ENCODE measurements around the gene CCDC122.
"Not testable (repeated sequence)": the region's sequence is repeated elsewhere in the genome, so short reads cannot be mapped to it uniquely, and the experiment has no call there.

The CCDC122 gene

GRCh38 chr13:43876366-43876765 is 3.2 kb downstream of the CCDC122 start:
- no peak for DNase-seq

GRCh38 chr13:43874504-43875092 is 4.9 kb downstream of the CCDC122 start:
- DNase-seq, result no peak

- DNase-seq, result no peak
These were observed 7.4 kb downstream of the CCDC122 start for GRCh38 chr13:43872181-43872580.

- DNase-seq, result no peak
These were observed 13.6 kb downstream of the CCDC122 start for GRCh38 chr13:43865892-43866291.

- no peak for DNase-seq
These were observed 14.6 kb downstream of the CCDC122 start for GRCh38 chr13:43864921-43865320.

- no peak for DNase-seq
These were observed 17.7 kb downstream of the CCDC122 start for GRCh38 chr13:43861863-43862262.

GRCh38 chr13:43852923-43853404 is 26.6 kb downstream of the CCDC122 start:
- no peak for DNase-seq

- no peak for DNase-seq
These were observed 28.7 kb downstream of the CCDC122 start for GRCh38 chr13:43850873-43851272.

- DNase-seq, result no peak
These were observed 31.4 kb downstream of the CCDC122 start for GRCh38 chr13:43848001-43848649.

- DNase-seq, result no peak
These were observed 32.9 kb downstream of the CCDC122 start for GRCh38 chr13:43846496-43847158.

- DNase-seq, result no peak
These were observed 40.6 kb downstream of the CCDC122 start for GRCh38 chr13:43838909-43839308.

- DNase-seq, result no peak
These were observed 43.8 kb downstream of the CCDC122 start for GRCh38 chr13:43835701-43836100.

GRCh38 chr13:43831088-43831487 is 48.5 kb downstream of the CCDC122 start:
- no peak for DNase-seq

GRCh38 chr13:43830497-43830881 is 49.1 kb downstream of the CCDC122 start:
- no peak for DNase-seq

- not testable (repeated sequence) for DNase-seq
These were observed 54.9 kb downstream of the CCDC122 start for GRCh38 chr13:43824656-43825055.

- DNase-seq, result no peak
These were observed 56.6 kb downstream of the CCDC122 start for GRCh38 chr13:43822969-43823368.

GRCh38 chr13:43816401-43816889 is 63.1 kb downstream of the CCDC122 start:
- DNase-seq, result no peak

GRCh38 chr13:43815204-43815603 is 64.3 kb downstream of the CCDC122 start:
- no peak for DNase-seq

- DNase-seq, result no peak
These were observed 70.9 kb downstream of the CCDC122 start for GRCh38 chr13:43808676-43809075.

- DNase-seq, result no peak
These were observed 73.8 kb downstream of the CCDC122 start for GRCh38 chr13:43805681-43806128.

GRCh38 chr13:43805071-43805468 is 74.5 kb downstream of the CCDC122 start:
- no peak for DNase-seq

- DNase-seq, result peak; percentile 32
These were observed 75.0 kb downstream of the CCDC122 start for GRCh38 chr13:43804461-43805070.

GRCh38 chr13:43802511-43802910 is 77.0 kb downstream of the CCDC122 start:
- no peak for DNase-seq

- DNase-seq, result no peak
These were observed 78.7 kb downstream of the CCDC122 start for GRCh38 chr13:43800828-43801227.

Measured in NCI-H2107 (cell line).